PFSK-1 (cell line): ENCODE data around the gene PDCD6IP.

Experiments used
- FOXP2 ChIP-seq: optimal IDR thresholded peaks from 2 replicates; pipeline ENCODE3; 2011; ENCODE audit warnings: borderline replicate concordance, control low read depth, inconsistent platforms; ENCODE audit not compliant: insufficient read depth; ENCODE audit errors: extremely low read length, extremely low read depth
- POLR2AphosphoS5 ChIP-seq: IDR thresholded peaks from 2 replicates; pipeline ENCODE4 v1.6.1; 2012; ENCODE audit warnings: low read depth, mild to moderate bottlenecking, control low read depth, low read length, moderate library complexity
- SIN3A ChIP-seq: IDR thresholded peaks from 2 replicates; pipeline ENCODE4 v1.6.1; 2012; ENCODE audit warnings: mild to moderate bottlenecking, low read length, moderate library complexity, borderline replicate concordance; ENCODE audit not compliant: insufficient read depth
- TAF1 ChIP-seq: IDR thresholded peaks from 2 replicates; pipeline ENCODE4 v1.6.1; 2012; ENCODE audit warnings: low read length, control low read depth, borderline replicate concordance; ENCODE audit not compliant: insufficient read depth
- TF ChIP-seq, protein P1 (sequence below), 2 experiments: IDR thresholded peaks; 2 replicates each; pipeline versions ENCODE4 v1.6.1 to v1.8.0; 2011 to 2012; ENCODE audit warnings: low read depth in 2 of 2, low read length in 2 of 2, control low read depth in 1 of 2, inconsistent platforms in 1 of 2, mild to moderate bottlenecking in 1 of 2, moderate library complexity in 1 of 2; ENCODE audit not compliant: insufficient read depth in 1 of 2

GRCh38 chr3:33897306-33897705, 98.9 kb downstream of the PDCD6IP start:
- TF ChIP-seq TAF1 (no peak), POLR2AphosphoS5 (no peak), SIN3A (no peak), FOXP2 (no peak)
- TF ChIP-seq, protein P1, sequence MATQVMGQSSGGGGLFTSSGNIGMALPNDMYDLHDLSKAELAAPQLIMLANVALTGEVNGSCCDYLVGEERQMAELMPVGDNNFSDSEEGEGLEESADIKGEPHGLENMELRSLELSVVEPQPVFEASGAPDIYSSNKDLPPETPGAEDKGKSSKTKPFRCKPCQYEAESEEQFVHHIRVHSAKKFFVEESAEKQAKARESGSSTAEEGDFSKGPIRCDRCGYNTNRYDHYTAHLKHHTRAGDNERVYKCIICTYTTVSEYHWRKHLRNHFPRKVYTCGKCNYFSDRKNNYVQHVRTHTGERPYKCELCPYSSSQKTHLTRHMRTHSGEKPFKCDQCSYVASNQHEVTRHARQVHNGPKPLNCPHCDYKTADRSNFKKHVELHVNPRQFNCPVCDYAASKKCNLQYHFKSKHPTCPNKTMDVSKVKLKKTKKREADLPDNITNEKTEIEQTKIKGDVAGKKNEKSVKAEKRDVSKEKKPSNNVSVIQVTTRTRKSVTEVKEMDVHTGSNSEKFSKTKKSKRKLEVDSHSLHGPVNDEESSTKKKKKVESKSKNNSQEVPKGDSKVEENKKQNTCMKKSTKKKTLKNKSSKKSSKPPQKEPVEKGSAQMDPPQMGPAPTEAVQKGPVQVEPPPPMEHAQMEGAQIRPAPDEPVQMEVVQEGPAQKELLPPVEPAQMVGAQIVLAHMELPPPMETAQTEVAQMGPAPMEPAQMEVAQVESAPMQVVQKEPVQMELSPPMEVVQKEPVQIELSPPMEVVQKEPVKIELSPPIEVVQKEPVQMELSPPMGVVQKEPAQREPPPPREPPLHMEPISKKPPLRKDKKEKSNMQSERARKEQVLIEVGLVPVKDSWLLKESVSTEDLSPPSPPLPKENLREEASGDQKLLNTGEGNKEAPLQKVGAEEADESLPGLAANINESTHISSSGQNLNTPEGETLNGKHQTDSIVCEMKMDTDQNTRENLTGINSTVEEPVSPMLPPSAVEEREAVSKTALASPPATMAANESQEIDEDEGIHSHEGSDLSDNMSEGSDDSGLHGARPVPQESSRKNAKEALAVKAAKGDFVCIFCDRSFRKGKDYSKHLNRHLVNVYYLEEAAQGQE (IDR thresholded peaks at IDR 0.05; ENCODE audit: insufficient read depth in 1 of 2, low read depth in 2 of 2, low read length in 2 of 2): no peak
